Peyer's patch (tissue), 4 donors: ENCODE results near the gene SLC8A2.

Source experiments
- POLR2A ChIP-seq, 2 donors: fragments of 450-650 bp; IDR thresholded peaks; one replicate each; pipeline ENCODE4 v1.5.1; 2017; ENCODE audit warnings: antibody characterized with exemption in 2 of 2, mild to moderate bottlenecking in 2 of 2, moderate library complexity in 2 of 2
- TF ChIP-seq, protein P1 (sequence below), 6 experiments: fragments of 450-650 bp in 4 of 6; fragments of 200-600 bp in 2 of 6; sonication (generic) in 1 of 6; IDR thresholded peaks; one replicate each; pipeline ENCODE4 v1.5.1; 2017 to 2019; ENCODE audit warnings: antibody characterized with exemption in 6 of 6, mild to moderate bottlenecking in 3 of 6, moderate library complexity in 1 of 6

DNA sequence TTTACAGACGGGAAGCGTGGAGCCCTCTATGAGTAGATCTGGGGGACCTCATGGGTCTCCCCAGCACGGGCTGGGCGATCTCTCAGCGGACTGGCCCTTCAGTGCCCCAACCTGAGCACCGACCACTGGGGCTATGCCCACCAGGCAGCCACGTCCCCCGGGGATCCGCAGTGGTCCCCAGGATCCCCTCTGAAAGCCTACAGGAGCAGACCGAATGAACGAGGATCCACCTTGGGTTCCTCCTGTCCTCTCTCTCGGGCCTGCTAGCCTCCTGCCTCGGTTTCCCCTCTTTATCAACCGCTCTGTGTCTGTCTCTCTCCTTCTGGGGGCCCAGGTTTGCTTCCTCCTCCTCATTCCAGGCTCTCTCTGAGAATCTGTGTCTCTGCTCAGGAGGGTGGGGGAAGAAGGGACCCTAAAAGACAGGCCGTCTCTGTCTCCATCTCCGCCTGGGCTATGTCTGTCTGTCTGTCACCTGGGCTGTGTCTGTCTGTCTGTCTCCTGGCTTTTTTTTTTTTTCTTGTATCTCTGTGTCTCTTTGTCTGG is 50.4 kb downstream of the SLC8A2 start:
- TF ChIP-seq, protein P1, sequence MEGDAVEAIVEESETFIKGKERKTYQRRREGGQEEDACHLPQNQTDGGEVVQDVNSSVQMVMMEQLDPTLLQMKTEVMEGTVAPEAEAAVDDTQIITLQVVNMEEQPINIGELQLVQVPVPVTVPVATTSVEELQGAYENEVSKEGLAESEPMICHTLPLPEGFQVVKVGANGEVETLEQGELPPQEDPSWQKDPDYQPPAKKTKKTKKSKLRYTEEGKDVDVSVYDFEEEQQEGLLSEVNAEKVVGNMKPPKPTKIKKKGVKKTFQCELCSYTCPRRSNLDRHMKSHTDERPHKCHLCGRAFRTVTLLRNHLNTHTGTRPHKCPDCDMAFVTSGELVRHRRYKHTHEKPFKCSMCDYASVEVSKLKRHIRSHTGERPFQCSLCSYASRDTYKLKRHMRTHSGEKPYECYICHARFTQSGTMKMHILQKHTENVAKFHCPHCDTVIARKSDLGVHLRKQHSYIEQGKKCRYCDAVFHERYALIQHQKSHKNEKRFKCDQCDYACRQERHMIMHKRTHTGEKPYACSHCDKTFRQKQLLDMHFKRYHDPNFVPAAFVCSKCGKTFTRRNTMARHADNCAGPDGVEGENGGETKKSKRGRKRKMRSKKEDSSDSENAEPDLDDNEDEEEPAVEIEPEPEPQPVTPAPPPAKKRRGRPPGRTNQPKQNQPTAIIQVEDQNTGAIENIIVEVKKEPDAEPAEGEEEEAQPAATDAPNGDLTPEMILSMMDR (IDR thresholded peaks at IDR 0.05) = no peak
- TF ChIP-seq POLR2A (IDR thresholded peaks at IDR 0.05) = no peak
